ENCODE results near the gene AVPR2.

Gene AVPR2

GRCh38 chrX:153934148-153934761, 29.8 kb downstream of the AVPR2 start:
- DNase-seq, result no peak

GRCh38 chrX:153934762-153935325, 30.4 kb downstream of the AVPR2 start, which contains the start of gene NAA10:
TSS of gene NAA10 (minus strand) at chrX:153935037. CDS start at chrX:153934904, 133 bp downstream.
- peak; percentile 44 for DNase-seq

DNA sequence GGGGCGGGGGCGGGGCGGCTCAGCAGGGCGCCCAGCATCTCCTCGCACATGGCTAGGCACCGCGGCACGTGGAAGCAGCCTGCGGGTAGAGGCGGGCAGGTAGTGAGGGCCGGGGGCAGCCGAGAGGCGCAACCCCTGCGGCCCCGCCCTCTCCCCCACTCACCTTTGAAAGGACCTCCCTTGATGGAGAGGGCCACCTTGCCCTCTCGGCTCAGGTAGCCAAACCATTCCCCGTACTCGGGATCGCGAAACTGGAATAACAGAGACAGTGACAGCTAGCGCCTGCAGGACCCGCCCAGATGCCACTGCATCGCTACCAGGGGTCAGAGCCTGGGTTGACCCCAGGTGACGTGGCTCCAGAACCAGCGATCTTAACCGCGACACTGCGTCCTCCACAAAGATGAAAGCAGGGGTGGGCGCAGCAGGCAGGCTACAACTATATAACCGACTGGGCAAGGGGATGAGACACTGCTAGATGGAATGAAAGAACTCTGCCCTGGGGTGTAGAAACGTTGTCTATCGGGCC, 30.9 kb downstream of the AVPR2 start:
- DNase-seq, result no peak

GRCh38 chrX:153937056-153937455, 32.6 kb downstream of the AVPR2 start:
- no peak for DNase-seq

GRCh38 chrX:153938226-153938786, 33.8 kb downstream of the AVPR2 start:
- DNase-seq, result no peak

- no peak for DNase-seq
Measured at GRCh38 chrX:153939573-153939972, 35.1 kb downstream of the AVPR2 start.

DNA sequence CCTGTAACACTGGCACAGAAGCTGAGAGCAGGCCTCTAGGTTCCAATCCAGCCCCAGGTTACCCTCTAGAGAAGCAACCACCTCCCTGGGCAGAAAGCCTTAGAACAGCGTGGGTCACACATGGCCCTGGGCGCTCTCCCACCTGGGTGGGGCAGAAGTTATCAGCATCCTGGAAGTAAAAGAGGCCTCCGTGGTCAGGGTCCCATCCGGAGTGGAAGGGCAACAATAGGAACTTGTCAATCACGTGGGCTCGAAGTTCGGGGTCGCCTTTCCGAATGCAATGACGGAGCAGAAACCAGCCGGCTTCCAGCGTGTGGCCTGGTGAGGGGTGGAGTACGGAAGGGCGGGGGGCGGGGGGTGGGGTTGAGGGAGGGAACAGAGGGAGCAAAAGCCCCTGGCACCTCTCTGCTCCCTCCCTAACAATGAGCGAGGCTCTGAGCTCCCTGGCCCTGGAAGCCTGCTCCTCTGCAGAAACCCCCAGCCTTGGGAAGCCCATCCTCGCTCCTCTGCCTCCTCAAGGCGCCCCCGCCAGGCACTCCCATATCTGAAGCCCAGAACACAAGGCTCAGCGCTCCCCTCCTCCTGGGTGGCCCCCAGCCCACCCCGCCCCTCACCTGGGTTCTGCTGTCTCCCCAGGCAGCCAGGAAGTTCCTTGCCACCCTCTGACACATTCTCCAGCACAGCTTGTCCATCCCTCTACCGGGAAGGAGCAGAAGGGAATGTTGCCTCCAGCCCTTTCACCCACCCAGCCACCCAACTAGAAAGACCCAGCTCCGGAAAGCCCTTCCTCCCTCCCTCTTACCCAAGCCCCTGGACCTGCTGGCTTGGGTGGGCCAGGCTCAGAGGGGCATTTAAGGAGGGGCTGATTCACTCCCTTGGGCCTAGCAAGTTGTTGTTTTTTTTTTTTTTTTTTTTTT, 37.1 kb downstream of the AVPR2 start:
- no peak for DNase-seq

DNA sequence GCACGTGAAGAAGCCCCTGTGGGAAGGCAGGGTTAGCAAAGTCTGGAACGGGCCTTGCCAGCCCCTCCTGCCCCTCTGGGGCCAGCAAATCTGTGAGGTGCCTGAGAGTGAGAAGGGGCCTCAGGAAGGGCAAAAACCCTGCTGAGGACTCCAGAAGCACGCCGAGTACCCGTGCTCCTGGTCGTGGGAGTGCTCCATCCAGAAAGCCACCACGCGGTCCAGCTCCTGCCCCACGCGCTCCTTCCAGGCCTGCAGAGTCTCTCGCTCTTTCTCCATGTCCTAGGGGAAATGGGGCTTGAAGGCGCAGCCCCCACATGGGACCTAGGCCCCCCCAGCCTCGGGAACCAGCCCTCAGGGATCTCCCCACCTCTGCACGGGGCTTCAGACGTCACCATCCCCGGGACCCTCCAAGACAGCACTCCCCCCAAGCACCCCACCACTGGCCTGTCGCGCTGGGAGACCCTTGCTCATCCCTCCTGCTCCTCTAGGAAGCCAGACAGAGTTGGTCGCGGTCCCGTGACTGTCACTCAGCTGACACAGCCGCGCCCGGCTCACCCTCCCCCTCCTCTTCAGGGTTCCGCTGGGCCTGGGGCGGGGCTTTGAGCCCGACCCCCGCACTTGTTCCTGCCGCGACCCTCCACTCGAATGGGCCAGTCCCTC, 39.8 kb downstream of the AVPR2 start, which contains the start of gene RENBP:
Gene RENBP, minus strand, starts transcription at position 504 of the 660 bp plus-strand sequence. Its CDS starts 33 bp downstream, at position 471.
- DNase-seq, result no peak

DNA sequence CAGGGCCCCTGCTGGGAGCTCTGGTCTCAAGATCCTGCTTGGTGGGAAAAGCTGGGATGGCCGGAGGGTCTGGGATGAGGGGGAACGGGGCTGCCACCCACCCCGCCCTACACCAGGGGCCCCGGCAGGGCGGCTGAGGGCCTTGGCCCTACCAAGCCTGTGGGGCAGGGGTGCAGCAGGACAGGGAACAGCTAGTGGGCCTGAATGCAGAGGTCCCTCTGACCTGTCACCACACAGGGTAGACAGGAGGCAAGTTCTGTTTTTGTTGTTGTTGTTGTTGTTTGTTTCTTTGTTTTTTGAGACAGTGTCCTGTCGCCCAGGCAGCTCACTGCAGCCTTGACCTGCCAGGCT, 40.3 kb downstream of the AVPR2 start:
- no peak for DNase-seq

GRCh38 chrX:153945956-153946943, 41.8 kb downstream of the AVPR2 start:
- no peak for DNase-seq

GRCh38 chrX:153947009-153947769, 42.7 kb downstream of the AVPR2 start:
- peak; percentile 51 for DNase-seq

- no peak for DNase-seq
Measured at GRCh38 chrX:153948002-153948466, 43.6 kb downstream of the AVPR2 start.

- no peak for DNase-seq
Measured at GRCh38 chrX:153948847-153949805, 44.7 kb downstream of the AVPR2 start.

DNA sequence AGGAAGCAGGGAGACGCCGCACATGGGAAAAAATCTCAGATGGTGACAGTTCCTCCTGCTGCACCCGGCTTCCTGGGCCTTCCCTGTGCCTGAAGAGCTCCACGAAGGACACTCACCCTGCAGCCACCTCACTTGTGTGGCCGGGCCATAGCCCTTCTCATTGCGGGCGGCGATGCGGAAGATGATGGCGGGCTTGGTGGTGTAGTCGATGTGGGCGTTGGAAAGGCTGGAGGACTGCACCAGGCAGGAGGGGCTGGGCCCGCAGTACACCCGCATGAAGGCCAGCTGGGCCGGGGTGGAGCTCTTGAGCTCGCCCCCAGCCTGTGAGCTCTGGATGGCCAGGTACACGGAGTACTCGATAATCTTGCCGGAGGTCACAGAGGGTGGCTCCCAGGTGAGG, 45.7 kb downstream of the AVPR2 start:
- DNase-seq, result no peak

DNA sequence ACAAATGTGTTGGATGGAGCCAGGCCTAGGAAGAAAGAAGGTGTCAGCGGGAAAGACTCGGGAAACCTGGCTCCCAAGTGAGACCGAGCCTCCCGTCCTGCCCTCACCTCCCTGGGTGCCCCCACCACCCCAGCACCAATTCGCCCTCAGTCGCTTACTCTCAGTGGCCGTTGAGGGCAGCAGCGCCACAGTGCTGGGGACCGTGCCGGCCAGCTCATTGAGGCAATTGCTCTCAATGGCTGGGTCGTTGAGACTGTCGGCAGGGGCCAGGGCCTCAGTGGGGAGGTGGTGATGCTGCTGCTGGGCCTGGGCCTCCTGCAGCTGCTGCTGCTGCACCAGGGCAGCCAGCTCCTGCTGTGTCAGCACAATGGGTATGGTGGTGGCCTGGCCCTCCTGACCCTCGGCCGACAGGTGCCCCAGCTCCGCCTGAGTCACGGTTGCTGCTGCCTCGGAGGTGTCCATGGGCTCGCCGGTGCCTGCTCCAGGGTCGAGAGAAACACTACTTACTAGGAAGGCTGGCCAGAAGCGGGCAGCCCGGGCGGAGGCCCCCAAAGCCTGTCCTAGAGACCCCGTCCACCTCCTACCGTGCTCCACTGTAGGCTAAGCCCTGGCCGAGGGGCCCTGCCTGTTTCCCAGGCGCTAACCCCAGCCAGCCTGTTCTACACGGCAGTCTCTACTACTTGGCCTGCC, 47.4 kb downstream of the AVPR2 start:
- no peak for DNase-seq

- DNase-seq, result no peak
Measured at GRCh38 chrX:153952373-153953026, 48.0 kb downstream of the AVPR2 start.

- no peak for DNase-seq
Measured at GRCh38 chrX:153953342-153953830, 48.9 kb downstream of the AVPR2 start.

Data from NCI-H526 treated with DMSO at 0.1 percent for 48 hours (cell line).